MM.1S (cell line): Measurements from ENCODE around the gene ARCN1.

Source experiments
- EZH2 ChIP-seq: fragments of 300-600 bp; sonication (generic); optimal IDR thresholded peaks from 2 replicates; pipeline ENCODE3; 2017; ENCODE audit warnings: low read depth, mild to moderate bottlenecking, antibody characterized with exemption, low read length, mixed read lengths
- EZH2phosphoT487 ChIP-seq: fragments of 300-600 bp; sonication (generic); IDR thresholded peaks from 2 replicates; pipeline ENCODE4 v1.6.1; 2018; ENCODE audit warnings: antibody characterized with exemption, low read length
- TF ChIP-seq, protein P1 (sequence below): fragments of 300-600 bp; sonication (generic); IDR thresholded peaks from 2 replicates; pipeline ENCODE4 v1.5.1; 2016; ENCODE audit warnings: antibody characterized with exemption, low read length, mixed read lengths

DNA sequence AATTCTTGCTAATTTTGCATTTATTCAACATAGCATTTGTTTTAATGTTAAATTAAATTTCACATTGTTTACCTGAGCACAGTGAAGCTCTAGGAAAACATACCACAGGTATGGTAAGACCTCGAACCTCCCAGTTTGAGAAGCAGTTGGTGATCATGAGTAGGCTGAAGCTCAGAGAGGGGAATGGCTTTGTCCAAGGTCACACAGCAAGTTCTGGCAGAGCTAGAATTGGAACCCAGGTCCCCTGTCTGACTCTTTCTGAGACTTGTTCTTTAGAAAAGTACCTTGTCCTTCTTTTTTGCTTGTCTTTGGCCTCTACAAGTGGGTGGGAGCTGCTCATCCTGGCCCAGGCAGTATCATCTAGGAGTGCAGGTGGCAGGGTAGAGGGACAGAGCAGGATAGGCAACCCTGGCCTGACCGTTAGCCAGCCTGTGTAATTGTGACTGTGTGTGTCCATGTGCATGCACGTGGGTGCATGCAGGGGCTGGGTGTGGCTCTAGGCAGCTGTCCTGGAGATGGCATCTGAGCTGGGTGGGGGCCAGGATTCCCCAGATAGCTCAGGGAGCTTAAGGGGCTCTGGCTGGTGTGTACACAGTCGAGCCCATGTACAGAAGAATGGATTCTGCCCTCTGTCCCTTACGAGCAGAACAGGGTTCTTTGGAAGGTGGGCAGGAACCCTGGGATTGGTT lies 56.8 kb downstream of the ARCN1 start:
- TF ChIP-seq, protein P1, sequence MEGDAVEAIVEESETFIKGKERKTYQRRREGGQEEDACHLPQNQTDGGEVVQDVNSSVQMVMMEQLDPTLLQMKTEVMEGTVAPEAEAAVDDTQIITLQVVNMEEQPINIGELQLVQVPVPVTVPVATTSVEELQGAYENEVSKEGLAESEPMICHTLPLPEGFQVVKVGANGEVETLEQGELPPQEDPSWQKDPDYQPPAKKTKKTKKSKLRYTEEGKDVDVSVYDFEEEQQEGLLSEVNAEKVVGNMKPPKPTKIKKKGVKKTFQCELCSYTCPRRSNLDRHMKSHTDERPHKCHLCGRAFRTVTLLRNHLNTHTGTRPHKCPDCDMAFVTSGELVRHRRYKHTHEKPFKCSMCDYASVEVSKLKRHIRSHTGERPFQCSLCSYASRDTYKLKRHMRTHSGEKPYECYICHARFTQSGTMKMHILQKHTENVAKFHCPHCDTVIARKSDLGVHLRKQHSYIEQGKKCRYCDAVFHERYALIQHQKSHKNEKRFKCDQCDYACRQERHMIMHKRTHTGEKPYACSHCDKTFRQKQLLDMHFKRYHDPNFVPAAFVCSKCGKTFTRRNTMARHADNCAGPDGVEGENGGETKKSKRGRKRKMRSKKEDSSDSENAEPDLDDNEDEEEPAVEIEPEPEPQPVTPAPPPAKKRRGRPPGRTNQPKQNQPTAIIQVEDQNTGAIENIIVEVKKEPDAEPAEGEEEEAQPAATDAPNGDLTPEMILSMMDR = no peak
- TF ChIP-seq EZH2 = no peak
- no peak for TF ChIP-seq EZH2phosphoT487
